Panc1 (cell line): ENCODE results near the gene WDR36. TPM values are rescaled to one million over a fixed set of nuclear protein-coding genes. Genes with fewer than 3 reads are reported as not detected.

ENCODE experiments used
- ATAC-seq: fragments of 200-7000 bp; cut with Tn5 transposase; 2 replicates; pipeline ENCODE4 v1.9.1; 2020; ENCODE audit warnings: mild to moderate bottlenecking, moderate library complexity
- BruUV-seq: library from RNA; stranded (reverse); fragments of 400-500 nt; replicated peaks from 2 replicates; lab custom pipeline; 2021; lab: Mats Ljungman, UMichigan
- CTCF ChIA-PET: fragments of 300-600 bp; sonication (Branson Sonifier 250); formaldehyde crosslinking; loops from one replicate; lab custom pipeline; 2022; ENCODE audit warnings: antibody characterized with exemption; lab: Charles Lee
- POLR2A ChIA-PET: fragments of 300-600 bp; sonication (Branson Sonifier 250); formaldehyde crosslinking; loops from one replicate; lab custom pipeline; 2022; ENCODE audit warnings: antibody characterized with exemption; lab: Charles Lee
- DNase-seq: peaks from one replicate; pipeline ENCODE4 v3.0.0-alpha.2; 2010; ENCODE audit warnings: low read depth, low spot score
- H3K27ac ChIP-seq: 2 replicates; pipeline ENCODE4 v1.5.1; 2011; ENCODE audit warnings: mild to moderate bottlenecking, low read length, inconsistent platforms
- H3K27me3 ChIP-seq: fragments of 200-500 bp; sonication (Bioruptor generic); 2 replicates; pipeline ENCODE4 v1.6.0; 2014; ENCODE audit warnings: low read length, inconsistent platforms; ENCODE audit not compliant: control insufficient read depth, insufficient read depth
- H3K36me3 ChIP-seq: fragments of 200-500 bp; sonication (Bioruptor generic); 2 replicates; pipeline ENCODE4 v1.5.1; 2014; ENCODE audit warnings: inconsistent platforms, mild to moderate bottlenecking, low read length, moderate library complexity; ENCODE audit not compliant: control insufficient read depth, insufficient read depth
- H3K4me1 ChIP-seq: 2 replicates; pipeline ENCODE4 v1.5.1; 2011; ENCODE audit warnings: inconsistent platforms, mild to moderate bottlenecking, low read length, moderate library complexity; ENCODE audit not compliant: control insufficient read depth, insufficient read depth
- H3K4me3 ChIP-seq, 2 experiments: 2 replicates each; pipeline ENCODE4 v1.5.1; 2011 to 2012; ENCODE audit warnings: low read depth in 2 of 2, low read length in 2 of 2, mild to moderate bottlenecking in 2 of 2, inconsistent platforms in 1 of 2, moderate library complexity in 1 of 2
- H3K9me3 ChIP-seq: fragments of 200-500 bp; sonication (Bioruptor generic); 2 replicates; pipeline ENCODE4 v1.5.1; 2014; ENCODE audit warnings: low read depth, mild to moderate bottlenecking, inconsistent platforms, low read length, moderate library complexity; ENCODE audit not compliant: control insufficient read depth, insufficient read depth
- CTCF ChIP-seq: fragments of 450-650 bp; IDR thresholded peaks from 2 replicates; pipeline ENCODE4 v1.5.1; 2017; ENCODE audit warnings: mild to moderate bottlenecking
- POLR2AphosphoS5 ChIP-seq: IDR thresholded peaks from 2 replicates; pipeline ENCODE4 v1.6.1; 2012; ENCODE audit warnings: mild to moderate bottlenecking, low read depth, low read length, moderate library complexity
- SIN3A ChIP-seq: IDR thresholded peaks from 2 replicates; pipeline ENCODE4 v1.6.1; 2012; ENCODE audit warnings: low read depth, mild to moderate bottlenecking, low read length, moderate library complexity, borderline replicate concordance; ENCODE audit not compliant: insufficient read depth
- TCF7L2 ChIP-seq: IDR thresholded peaks from 2 replicates; pipeline ENCODE4 v1.6.1; 2011; ENCODE audit warnings: mild to moderate bottlenecking, low read depth, low read length, inconsistent platforms
- in situ Hi-C: cut with HindIII; loops from 2 replicates; pipeline ENCODE4 v1.10.0; 2016; ENCODE audit warnings: low sequenced_read_pairs, low pct_unique_long_range_greater_than_20kb
- intact Hi-C: fragments of 100-400 bp; cut with micrococcal nuclease; formaldehyde crosslinking; loops from one replicate; pipeline ENCODE4 v1.10.0; 2022; ENCODE audit not compliant: unreplicated experiment
- total RNA-seq: library from RNA; stranded (reverse); gene quantifications from one replicate; pipeline ENCODE4 v1.2.1, GENCODE V29; 2021; ENCODE audit not compliant: unreplicated experiment
- TF ChIP-seq, protein P1 (sequence below), 2 experiments: IDR thresholded peaks; 2 replicates each; pipeline ENCODE4 v1.6.1; 2011 to 2012; ENCODE audit warnings: low read depth in 2 of 2, control low read depth in 1 of 2, low read length in 1 of 2, mild to moderate bottlenecking in 1 of 2, moderate library complexity in 1 of 2; ENCODE audit not compliant: insufficient read depth in 1 of 2

The WDR36 gene
- total RNA-seq, 1 experiment from 2014 or later, result 33.9 TPM

- ChIA-PET CTCF (no interaction called here), POLR2A (no interaction called here)
- no peak overlapping the region for H3K27ac ChIP-seq
- H3K27me3 ChIP-seq, result no peaks in the 10 kb centered on the region
- no peaks in the 10 kb centered on the region for H3K4me1 ChIP-seq
- no peak for DNase-seq
- no peaks in the 10 kb centered on the region for H3K9me3 ChIP-seq
- H3K36me3 ChIP-seq, result peaks cover 50% of the 10 kb centered on the region
- intact Hi-C loops, result loop anchor here (10.0 kb wide), 1 partner anchor 344 kb away; no protein-coding TSS in a partner anchor
- BruUV-seq, result no TSS peak
- ATAC-seq, result no peak
- no peak overlapping the region for H3K4me3 ChIP-seq
- in situ Hi-C loops, result no loop called here
- TF ChIP-seq POLR2AphosphoS5 (no peak), SIN3A (no peak), TCF7L2 (no peak), CTCF (no peak)
- TF ChIP-seq, protein P1, sequence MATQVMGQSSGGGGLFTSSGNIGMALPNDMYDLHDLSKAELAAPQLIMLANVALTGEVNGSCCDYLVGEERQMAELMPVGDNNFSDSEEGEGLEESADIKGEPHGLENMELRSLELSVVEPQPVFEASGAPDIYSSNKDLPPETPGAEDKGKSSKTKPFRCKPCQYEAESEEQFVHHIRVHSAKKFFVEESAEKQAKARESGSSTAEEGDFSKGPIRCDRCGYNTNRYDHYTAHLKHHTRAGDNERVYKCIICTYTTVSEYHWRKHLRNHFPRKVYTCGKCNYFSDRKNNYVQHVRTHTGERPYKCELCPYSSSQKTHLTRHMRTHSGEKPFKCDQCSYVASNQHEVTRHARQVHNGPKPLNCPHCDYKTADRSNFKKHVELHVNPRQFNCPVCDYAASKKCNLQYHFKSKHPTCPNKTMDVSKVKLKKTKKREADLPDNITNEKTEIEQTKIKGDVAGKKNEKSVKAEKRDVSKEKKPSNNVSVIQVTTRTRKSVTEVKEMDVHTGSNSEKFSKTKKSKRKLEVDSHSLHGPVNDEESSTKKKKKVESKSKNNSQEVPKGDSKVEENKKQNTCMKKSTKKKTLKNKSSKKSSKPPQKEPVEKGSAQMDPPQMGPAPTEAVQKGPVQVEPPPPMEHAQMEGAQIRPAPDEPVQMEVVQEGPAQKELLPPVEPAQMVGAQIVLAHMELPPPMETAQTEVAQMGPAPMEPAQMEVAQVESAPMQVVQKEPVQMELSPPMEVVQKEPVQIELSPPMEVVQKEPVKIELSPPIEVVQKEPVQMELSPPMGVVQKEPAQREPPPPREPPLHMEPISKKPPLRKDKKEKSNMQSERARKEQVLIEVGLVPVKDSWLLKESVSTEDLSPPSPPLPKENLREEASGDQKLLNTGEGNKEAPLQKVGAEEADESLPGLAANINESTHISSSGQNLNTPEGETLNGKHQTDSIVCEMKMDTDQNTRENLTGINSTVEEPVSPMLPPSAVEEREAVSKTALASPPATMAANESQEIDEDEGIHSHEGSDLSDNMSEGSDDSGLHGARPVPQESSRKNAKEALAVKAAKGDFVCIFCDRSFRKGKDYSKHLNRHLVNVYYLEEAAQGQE (IDR thresholded peaks at IDR 0.05; ENCODE audit: insufficient read depth in 1 of 2, low read depth in 2 of 2, low read length in 1 of 2), result no peak
Measured at GRCh38 chr5:111099058-111099778, 7.1 kb downstream of the WDR36 start.

DNA sequence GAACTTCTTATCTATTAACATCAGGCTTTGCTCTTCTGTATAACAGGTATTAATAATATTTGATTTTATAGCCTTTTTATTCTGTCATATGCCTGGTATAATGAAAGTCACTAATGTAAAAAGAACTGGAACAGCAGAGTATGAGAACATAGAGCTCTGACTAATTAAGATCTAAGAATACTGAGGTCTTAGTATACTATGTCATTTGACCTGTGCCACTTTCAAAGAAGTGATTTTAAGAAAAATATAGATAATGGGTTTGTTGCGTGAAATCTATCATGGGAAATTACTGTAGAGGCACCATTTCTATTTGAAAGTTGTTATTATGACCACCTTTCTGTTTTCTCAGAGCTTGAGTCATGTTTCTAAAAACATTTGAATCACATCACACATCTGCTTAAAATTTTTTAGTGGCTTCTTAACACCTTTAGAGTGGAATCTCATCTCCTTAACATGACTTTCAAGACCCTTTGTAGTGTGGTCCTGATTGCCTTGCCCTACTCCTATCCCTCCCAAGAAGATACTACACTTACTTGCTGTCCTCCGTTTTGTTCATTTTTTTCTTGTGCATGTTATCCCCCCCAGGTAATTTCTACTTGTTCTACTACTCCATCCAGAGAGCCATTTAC lies 14.3 kb downstream of the WDR36 start:
- POLR2A ChIA-PET, result no interaction called here
- DNase-seq, result no peak

More for the DNA sequence above, 14.3 kb downstream of the WDR36 start:
- H3K27me3 ChIP-seq, result no peaks in the 10 kb centered on the region
- CTCF ChIA-PET, result no interaction called here
- no peaks in the 10 kb centered on the region for H3K9me3 ChIP-seq
- no peaks in the 10 kb centered on the region for H3K4me1 ChIP-seq
- no peak for TF ChIP-seq CTCF
- TF ChIP-seq TCF7L2, result no peak
- TF ChIP-seq, protein P1 (IDR thresholded peaks at IDR 0.05; ENCODE audit: insufficient read depth in 1 of 2, low read depth in 2 of 2, low read length in 1 of 2), result no peak
- TF ChIP-seq POLR2AphosphoS5, result no peak
- no peak for TF ChIP-seq SIN3A
- no TSS peak for BruUV-seq
- in situ Hi-C loops (no loop called here), intact Hi-C loops (no loop called here)
- no peak overlapping the region for H3K4me3 ChIP-seq
- peaks cover 63% of the 10 kb centered on the region for H3K36me3 ChIP-seq
- ATAC-seq, result no peak
- no peak overlapping the region for H3K27ac ChIP-seq
